Right forelimb (tissue), 1 donor: ENCODE measurements around the gene NFKB1.

Experiments
- DNase-seq: peaks from one replicate; pipeline ENCODE4 v3.0.0-alpha.2; 2018

Gene NFKB1

DNA sequence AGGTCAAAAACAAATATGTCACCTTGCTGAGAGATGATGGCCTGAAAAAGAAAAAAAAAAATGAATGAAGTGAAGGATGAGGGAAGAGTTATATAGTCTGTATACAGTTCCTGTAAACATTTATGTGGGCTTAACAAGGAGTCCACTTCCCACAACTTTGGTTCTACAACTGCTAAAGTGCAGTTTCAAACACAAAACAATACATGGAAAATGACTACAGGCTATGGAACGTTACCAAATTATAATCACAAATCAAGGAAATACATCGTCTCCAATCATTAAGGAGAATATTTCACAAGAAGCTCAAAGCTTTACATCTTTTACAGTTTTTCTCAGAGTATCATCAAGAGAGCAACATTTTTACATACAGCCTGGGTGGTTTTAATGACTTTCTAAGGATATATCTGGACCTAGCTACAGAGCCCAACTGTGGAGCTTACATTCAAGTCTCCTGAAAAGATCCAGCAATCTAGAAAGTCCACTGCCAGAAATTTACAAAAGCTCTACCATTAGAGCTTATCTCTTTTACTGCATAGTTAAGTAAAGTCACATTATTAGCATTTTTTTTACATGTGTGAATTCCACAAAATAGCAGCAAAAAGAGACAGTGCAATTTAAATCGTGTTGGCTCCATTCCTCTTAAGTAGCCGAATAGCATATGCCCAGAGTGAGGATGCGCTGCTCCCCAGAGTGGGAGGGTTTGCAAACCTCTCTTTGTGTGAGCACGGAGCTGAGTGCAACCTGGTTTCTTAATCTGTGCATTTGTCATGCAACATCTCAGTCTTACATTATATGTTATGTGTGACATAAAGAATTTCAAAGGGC lies 131.3 kb downstream of the NFKB1 start:
- DNase-seq: no peak

GRCh38 chr4:102633100-102633499 lies 131.9 kb downstream of the NFKB1 start:
- DNase-seq: no peak

DNA sequence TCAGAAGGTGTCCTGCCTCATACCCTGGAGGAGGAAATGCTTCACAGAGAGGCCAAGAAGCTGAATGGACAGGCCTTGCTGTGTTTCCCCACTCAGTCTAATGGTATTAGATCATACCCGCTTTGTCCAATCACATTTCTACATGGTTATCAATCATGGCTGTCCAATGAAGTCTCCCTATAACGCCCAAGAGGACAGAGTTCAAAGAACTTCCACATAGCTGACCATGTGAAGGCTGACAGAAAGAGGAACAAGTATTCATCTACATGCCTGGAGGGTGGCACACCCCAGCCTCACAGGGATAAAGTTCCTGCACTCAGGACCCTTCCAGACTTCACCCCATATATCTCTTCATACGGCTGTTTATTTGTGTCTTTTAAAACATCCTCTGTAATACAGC lies 136.2 kb downstream of the NFKB1 start:
- DNase-seq: no peak

DNA sequence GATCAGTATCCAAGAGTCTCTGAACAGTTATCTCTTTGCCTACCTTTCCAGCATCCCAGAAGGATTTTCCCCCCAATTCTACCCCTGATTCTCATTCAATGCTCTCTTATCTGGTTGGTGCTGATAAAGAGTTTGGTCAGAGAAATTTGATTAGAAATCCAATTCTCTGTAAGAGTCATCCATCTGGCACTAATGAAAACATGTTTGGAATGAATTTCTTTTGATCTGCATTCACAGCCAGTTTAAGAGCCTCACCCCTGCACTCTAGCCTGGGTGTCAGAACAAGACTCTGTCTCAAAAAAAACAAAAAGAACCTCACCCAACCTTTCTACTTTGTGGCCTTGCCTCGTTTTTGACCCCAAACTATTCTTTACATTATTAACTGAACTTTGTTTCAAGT lies 137.5 kb downstream of the NFKB1 start:
- no peak for DNase-seq

- DNase-seq: no peak
Observed at GRCh38 chr4:102639598-102639997, 138.4 kb downstream of the NFKB1 start.

GRCh38 chr4:102640669-102641068 lies 139.5 kb downstream of the NFKB1 start:
- DNase-seq: no peak

DNA sequence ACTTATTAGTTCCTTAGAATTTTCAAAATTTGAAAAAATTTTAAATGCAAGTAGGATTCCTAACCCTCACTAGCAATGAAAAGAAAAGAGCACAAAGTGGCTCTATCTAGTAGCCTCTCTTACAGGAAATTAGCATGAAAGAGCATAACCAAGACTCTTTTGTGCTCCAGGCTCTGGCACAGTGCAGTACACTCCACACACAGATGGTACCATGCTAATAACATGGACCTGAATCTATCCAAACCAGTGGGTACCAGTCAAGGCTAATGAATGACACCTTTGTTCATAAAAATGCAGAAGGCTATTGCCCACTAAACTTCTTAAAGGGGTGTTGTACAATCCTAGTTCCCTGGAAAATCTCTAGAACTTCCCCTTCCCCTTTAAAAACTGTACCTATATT lies 140.6 kb downstream of the NFKB1 start:
- DNase-seq: no peak

DNA sequence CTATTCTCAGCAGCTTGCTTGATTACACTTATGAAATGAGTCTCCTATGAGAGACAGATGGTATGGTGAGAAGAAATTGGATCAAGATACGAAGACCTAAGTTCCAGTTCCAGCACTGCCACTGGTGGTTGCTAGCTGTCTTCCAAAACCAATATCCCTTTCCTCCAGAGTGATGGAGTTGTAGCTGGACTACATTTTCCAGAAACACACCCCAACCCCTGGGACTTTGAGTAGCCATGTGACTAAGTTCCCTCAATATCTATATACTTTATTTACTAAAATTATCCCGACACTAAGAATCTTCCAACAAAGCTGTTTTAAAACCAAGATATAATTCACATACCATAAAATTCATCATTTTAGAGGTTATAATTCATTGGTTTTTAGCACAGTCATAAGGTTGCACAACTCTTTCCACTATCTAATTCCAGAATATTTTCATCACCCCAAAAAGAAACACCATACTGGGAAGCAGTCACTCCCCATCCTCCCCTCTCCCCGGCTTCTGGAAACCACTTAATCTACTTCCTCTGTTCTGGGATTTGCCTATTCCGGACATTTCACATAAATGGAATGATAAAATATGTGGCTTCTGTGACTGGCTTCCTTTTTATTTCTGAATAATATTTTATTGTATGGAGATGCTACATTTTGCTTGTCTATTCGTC lies 141.6 kb downstream of the NFKB1 start:
- no peak for DNase-seq

- DNase-seq: no peak
Observed at GRCh38 chr4:102647117-102647516, 146.0 kb downstream of the NFKB1 start.

- no peak for DNase-seq
Observed at GRCh38 chr4:102657206-102657605, 156.0 kb downstream of the NFKB1 start.

DNA sequence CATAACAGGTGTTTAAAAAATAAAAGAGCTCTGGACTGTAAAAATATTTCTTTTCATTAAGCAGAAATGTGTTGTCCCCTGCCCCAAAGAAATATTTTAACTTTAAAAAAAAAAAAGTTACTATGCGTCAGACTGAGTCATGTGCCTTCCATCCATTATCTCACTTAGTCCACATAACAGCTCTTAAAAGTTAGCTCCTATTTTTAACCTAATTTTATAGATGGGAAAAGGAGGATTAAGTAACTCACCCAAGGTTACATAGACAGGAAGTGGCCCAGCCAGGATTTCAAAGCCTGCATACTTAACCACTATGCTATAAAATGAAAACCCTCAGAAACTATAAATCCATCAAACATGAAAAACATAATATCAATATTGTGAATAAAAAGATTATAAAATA lies 161.9 kb downstream of the NFKB1 start:
- DNase-seq: no peak

DNA sequence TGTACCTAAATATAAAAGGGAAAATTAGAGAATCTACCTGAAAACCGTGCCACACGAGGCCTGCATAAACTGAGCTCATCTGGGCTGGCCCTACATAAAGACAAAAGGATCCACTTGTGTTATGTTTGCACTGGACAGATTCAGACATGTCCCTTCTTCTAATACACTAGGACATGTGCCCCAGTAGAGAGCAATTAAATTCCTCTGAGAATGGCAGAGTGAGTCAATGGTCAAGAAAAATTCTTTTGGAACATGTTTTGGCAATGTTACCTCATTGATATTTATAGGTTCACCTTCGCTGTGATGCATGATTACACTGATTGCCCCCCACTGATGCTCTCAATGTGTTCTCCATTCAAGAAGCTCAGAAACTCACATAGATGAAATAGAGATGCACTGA lies 164.4 kb downstream of the NFKB1 start:
- no peak for DNase-seq
